Epithelial cell of esophagus (primary cell): ENCODE measurements around the gene HCST.

ENCODE experiments used
- DNase-seq: peaks from one replicate; pipeline ENCODE4 v3.0.0; 2010; ENCODE audit warnings: low read depth
- H3K4me3 ChIP-seq: 2 replicates; pipeline ENCODE4 v1.5.1; 2011; ENCODE audit warnings: mild to moderate bottlenecking, low read length, control low read depth
- TF ChIP-seq, protein P1 (sequence below): IDR thresholded peaks from 2 replicates; pipeline ENCODE4 v1.5.1; 2011; ENCODE audit warnings: low read depth, mild to moderate bottlenecking, low read length, control low read depth, inconsistent platforms; ENCODE audit not compliant: insufficient read depth; ENCODE audit errors: missing control alignments

Gene HCST

DNA sequence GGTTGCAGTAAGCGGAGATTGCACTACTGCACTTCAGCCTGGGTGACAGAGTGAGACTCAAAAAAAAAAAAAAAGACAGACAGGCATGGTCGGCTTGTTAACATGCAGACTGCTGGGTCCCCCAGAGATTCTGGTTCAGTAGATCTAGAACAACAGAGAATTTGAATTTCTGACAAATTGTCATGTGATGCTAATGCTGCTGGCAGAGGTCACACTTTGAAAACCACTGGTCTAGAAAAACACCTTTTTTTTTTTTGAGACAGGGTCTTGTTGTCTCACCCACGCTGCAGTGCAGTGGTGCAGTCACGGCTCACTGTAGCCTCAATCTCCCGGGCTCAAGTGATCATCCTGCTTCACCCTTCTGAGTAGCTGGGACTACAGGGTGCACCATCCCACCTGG lies 26.2 kb downstream of the HCST start:
- no peak for DNase-seq
- TF ChIP-seq, protein P1, sequence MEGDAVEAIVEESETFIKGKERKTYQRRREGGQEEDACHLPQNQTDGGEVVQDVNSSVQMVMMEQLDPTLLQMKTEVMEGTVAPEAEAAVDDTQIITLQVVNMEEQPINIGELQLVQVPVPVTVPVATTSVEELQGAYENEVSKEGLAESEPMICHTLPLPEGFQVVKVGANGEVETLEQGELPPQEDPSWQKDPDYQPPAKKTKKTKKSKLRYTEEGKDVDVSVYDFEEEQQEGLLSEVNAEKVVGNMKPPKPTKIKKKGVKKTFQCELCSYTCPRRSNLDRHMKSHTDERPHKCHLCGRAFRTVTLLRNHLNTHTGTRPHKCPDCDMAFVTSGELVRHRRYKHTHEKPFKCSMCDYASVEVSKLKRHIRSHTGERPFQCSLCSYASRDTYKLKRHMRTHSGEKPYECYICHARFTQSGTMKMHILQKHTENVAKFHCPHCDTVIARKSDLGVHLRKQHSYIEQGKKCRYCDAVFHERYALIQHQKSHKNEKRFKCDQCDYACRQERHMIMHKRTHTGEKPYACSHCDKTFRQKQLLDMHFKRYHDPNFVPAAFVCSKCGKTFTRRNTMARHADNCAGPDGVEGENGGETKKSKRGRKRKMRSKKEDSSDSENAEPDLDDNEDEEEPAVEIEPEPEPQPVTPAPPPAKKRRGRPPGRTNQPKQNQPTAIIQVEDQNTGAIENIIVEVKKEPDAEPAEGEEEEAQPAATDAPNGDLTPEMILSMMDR = no peak
- H3K4me3 ChIP-seq = no peak overlapping the region

DNA sequence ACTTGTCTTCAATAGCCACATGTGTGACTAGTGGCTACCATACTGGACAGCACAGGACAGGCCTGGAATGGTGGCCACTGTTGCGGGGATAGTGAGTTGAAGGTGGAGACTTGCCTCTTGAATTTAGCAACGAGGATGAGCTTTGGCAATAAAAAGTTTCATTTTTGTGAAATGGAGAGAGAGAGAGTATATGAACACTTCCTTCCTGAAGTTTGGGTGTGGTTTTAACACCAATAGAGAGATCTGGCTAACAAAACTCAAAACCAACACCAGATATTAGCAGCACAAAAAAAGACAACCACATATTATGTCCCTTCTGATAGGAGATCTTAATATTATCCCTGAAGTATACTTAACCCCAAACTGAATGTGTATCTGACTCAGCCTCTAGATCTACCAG lies 27.5 kb downstream of the HCST start:
- DNase-seq = no peak
- TF ChIP-seq, protein P1 = no peak
- no peak overlapping the region for H3K4me3 ChIP-seq

DNA sequence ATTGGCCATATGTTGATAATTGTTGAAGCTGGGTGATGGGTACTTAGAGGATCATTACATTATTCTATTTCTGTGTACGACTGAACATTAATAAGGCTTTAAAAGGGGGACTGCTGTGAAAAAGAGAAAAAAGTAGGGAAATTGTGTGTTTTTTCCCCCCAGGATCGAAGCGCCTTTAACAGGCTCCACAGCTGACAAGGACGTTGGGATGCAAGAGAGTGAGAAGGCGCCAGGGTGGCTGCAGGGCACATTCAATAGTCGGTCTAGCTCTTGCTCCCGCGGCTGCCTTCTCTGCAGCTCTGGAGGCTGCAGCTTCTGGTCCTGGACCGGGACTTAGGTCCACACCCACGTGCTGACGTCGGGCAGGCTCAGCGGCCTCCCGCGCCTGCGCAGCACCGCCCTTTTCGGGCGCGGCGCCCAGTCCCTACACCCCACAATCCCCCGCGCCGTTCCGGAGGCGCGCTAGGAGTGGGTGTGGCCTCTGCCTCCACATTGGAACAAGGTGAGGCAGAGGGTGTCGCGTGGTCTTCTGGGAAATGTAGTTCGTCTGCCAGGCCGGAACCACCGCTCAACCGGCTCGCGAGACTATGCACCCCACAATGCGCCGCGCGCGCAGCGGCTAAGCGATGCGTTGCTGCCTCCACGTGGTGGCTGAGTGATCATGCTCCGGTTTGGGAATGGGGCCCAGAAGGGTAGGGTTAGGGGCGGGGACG lies 29.0 kb downstream of the HCST start:
- H3K4me3 ChIP-seq = peak overlapping the region; percentile 30
- TF ChIP-seq, protein P1 = peak; percentile 89
- peak; percentile 100 for DNase-seq

DNA sequence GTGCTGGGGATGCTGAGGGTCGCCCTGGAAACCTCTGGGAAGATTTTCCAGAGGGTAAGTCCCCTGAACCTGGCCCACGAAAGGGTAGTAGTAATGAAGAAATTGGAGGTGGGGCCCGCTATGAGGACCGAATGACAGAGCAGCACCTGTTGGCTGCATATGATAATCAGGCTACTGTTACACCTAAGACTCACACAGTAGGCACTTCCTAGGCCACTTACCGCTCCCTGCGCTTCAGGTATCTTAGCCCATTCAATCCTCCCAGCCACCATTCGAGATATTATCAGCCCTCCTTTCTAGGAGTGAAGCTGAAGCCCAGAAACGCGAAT lies 29.5 kb downstream of the HCST start:
- TF ChIP-seq, protein P1 = no peak
- no peak overlapping the region for H3K4me3 ChIP-seq
- DNase-seq = no peak

DNA sequence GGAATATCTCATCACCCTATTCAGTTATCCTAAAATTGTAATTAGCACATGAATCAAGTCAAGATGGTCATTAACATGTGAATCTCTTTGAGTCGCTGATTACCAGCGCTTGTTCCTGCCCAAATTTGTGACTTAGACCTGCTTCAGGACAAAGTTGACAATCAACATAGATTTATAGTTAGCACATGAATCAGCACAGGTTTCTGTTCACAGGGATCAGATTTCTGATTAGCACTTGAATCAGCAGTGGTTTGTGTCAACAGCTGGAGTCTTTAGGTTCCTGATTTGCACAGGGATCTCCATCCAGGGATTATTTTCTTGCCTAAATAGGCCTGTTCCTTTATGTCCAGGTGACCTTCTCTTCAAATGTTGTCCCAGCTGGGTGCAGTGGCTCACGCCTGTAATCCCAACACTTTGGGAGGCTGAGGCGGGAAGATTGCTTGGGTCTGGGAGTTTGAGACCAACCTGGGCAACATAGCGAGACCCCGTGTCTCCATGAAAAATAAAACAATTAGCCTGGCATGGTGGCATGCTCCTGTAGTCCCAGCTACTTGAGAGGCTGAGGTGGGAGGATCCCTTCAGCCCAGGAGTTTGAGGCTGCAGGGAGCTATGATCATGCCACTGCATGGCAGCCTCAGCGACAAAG lies 30.1 kb downstream of the HCST start:
- H3K4me3 ChIP-seq = no peak overlapping the region
- no peak for DNase-seq
- TF ChIP-seq, protein P1 = no peak

DNA sequence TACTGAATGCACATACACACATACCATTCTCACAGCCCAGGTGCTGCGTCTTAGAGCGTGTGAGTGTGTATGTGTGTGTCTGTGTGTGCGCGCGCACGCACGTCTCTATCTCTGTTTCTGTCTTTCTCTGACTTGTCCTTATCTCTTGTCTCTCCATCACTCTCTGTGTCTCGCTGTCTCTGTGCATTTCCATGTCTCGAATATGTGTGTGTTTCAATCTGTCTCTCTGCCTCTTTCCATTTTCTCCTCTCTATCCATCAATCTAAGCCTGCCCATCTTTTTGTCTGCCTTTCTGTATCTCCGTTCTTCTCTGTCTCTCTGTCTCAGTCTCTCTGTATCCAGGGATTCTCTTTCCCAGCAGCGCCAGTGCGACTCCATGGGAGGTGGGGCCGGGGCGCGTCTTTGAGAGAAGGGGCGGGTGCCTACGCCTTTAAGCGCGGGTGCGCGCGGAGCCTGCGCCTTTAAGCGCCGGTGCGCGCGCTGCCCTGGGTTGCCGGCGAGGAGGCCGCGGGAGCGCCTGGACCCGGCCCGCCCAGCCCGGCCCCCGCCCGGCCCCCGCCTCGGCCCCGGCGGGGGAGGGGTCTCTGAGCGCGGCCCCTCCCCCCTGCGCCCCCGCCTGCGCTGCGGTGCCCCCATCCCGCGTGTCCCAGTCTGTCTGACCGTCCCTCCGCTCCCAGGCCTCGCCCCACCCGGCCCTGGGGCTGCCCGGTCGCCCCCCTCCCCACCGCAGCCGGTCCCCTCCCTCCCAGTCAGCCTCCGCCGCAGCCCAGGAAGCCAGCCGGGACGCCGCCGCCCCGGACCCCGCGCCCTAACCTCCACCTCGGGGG lies 33.8 kb downstream of the HCST start, which contains the start of gene LRFN3:
LRFN3 (plus strand) TSS at position 464 of the 827 bp plus-strand sequence. CDS start 3,052 bp downstream, outside the sequence.
- peak within 1 kb of the TSS; percentile 75 for H3K4me3 ChIP-seq
- TF ChIP-seq, protein P1 = no peak
- DNase-seq = peak; percentile 83
